Cardiac septum (tissue), 1 donor: ENCODE data around the gene GNG7. TPM values are rescaled to one million over a fixed set of nuclear protein-coding genes. Genes with fewer than 3 reads are reported as not detected.
A peak's percentile ranks its signal among the peaks of the same experiment; 100 is the strongest.

Source experiments
- DNase-seq: peaks from one replicate; pipeline ENCODE4 v3.0.0-alpha.2; 2020; ENCODE audit warnings: low spot score
- intact Hi-C: fragments of 100-400 bp; cut with DNase I; formaldehyde crosslinking; loops from one replicate; pipeline ENCODE4 v1.14.0; 2022
- total RNA-seq: library from RNA; stranded (reverse); fragmentation: NEBNext Ultra II Directional; extraction: Animal tissue kit (Norgen Biotek cat#: 25700); gene quantifications from one replicate; pipeline ENCODE4 v1.2.1, GENCODE V29; 2021
- donor health status: DM: no; HTN: no; CAD: no.

GNG7 gene
- total RNA-seq, 1 donor from 2014 or later, result 30.9 TPM

GRCh38 chr19:2488942-2489731 is 213.4 kb downstream of the GNG7 start:
- intact Hi-C loops, result no loop called here
- DNase-seq, result peak; percentile 84

- intact Hi-C loops, result no loop called here
- DNase-seq, result no peak
Observed at GRCh38 chr19:2488405-2488941, 214.0 kb downstream of the GNG7 start.

GRCh38 chr19:2487842-2488241 is 214.7 kb downstream of the GNG7 start:
- intact Hi-C loops, result no loop called here
- DNase-seq, result no peak

- intact Hi-C loops, result no loop called here
- DNase-seq, result no peak
Observed at GRCh38 chr19:2487090-2487489, 215.4 kb downstream of the GNG7 start.

- intact Hi-C loops, result no loop called here
- no peak for DNase-seq
Observed at GRCh38 chr19:2485428-2485827, 217.1 kb downstream of the GNG7 start.

GRCh38 chr19:2484178-2484937 is 218.1 kb downstream of the GNG7 start:
- intact Hi-C loops, result no loop called here
- no peak for DNase-seq

- DNase-seq, result no peak
- intact Hi-C loops, result no loop called here
Observed at GRCh38 chr19:2483484-2484151, 218.9 kb downstream of the GNG7 start.

- intact Hi-C loops, result no loop called here
- no peak for DNase-seq
Observed at GRCh38 chr19:2483084-2483483, 219.4 kb downstream of the GNG7 start.

GRCh38 chr19:2482354-2483038 is 220.0 kb downstream of the GNG7 start:
- intact Hi-C loops, result no loop called here
- DNase-seq, result no peak

GRCh38 chr19:2481466-2481865 is 221.0 kb downstream of the GNG7 start:
- intact Hi-C loops, result no loop called here
- no peak for DNase-seq

GRCh38 chr19:2479556-2480194 is 222.8 kb downstream of the GNG7 start:
- intact Hi-C loops, result no loop called here
- no peak for DNase-seq

GRCh38 chr19:2478756-2479555 is 223.5 kb downstream of the GNG7 start:
- peak; percentile 91 for DNase-seq
- intact Hi-C loops, result loop anchor here (1.0 kb wide), 1 partner anchor 62 kb away; no protein-coding TSS in a partner anchor

- intact Hi-C loops, result loop anchor here (1.0 kb wide), 1 partner anchor 63 kb away; no protein-coding TSS in a partner anchor
Observed at GRCh38 chr19:2478278-2478755, 224.2 kb downstream of the GNG7 start.

GRCh38 chr19:2477732-2478191 is 224.7 kb downstream of the GNG7 start:
- intact Hi-C loops, result loop anchor here (1.0 to 2.0 kb wide), 2 partner anchors 17 to 64 kb away; no protein-coding TSS in a partner anchor
- DNase-seq, result no peak

More at GRCh38 chr19:2478278-2478755, 224.2 kb downstream of the GNG7 start:
- no peak for DNase-seq

- peak; percentile 86 for DNase-seq
- intact Hi-C loops, result loop anchor here (2.0 kb wide), 1 partner anchor 18 kb away; no protein-coding TSS in a partner anchor
Observed at GRCh38 chr19:2477141-2477710, 225.3 kb downstream of the GNG7 start.

- DNase-seq, result no peak
- intact Hi-C loops, result loop anchor here (2.0 kb wide), 1 partner anchor 18 kb away; no protein-coding TSS in a partner anchor
Observed at GRCh38 chr19:2476451-2477140, 225.9 kb downstream of the GNG7 start.
